HEK293 (cell line): ENCODE results near the gene VAV2.

ENCODE experiments used
- CTCF ChIA-PET: fragments of 350-600 bp; formaldehyde crosslinking; extraction: SDS; loops from one replicate; lab custom pipeline; 2021; ENCODE audit warnings: antibody characterized with exemption; lab: Yijun Ruan, JAX
- POLR2A ChIA-PET: fragments of 300-600 bp; formaldehyde crosslinking; extraction: SDS; loops from one replicate; lab custom pipeline; 2020; ENCODE audit warnings: antibody characterized with exemption, inconsistent platforms; lab: Yijun Ruan, JAX
- H3K27ac ChIP-seq: fragments of 200-500 bp; sonication (Bioruptor generic); 2 replicates; pipeline ENCODE4 v1.5.1; 2014; ENCODE audit warnings: low read depth, low read length, control low read depth, inconsistent platforms; ENCODE audit errors: extremely low read depth
- H3K36me3 ChIP-seq, 2 experiments: fragments of 200-500 bp in 1 of 2; sonication (Bioruptor generic) in 1 of 2; 1 replicate in 1 of 2; 2 replicates in 1 of 2; pipeline ENCODE4 v1.5.1; 2014 to 2017; ENCODE audit warnings: inconsistent platforms in 2 of 2, low read length in 2 of 2; ENCODE audit not compliant: control insufficient read depth in 2 of 2, insufficient read depth in 1 of 2
- H3K4me1 ChIP-seq: fragments of 200-500 bp; sonication (Bioruptor generic); 2 replicates; pipeline ENCODE4 v1.5.1; 2014; ENCODE audit warnings: mild to moderate bottlenecking, low read length, inconsistent platforms; ENCODE audit not compliant: control insufficient read depth, insufficient read depth
- H3K4me3 ChIP-seq: 2 replicates; pipeline ENCODE4 v1.5.1; 2011; ENCODE audit warnings: low read depth, mild to moderate bottlenecking, control low read depth, low read length, moderate library complexity
- H3K9me3 ChIP-seq: fragments of 200-500 bp; sonication (Bioruptor generic); 2 replicates; pipeline ENCODE4 v1.5.1; 2014; ENCODE audit warnings: low read depth, low read length, inconsistent platforms; ENCODE audit not compliant: control insufficient read depth, insufficient read depth
- SCRT2 ChIP-seq: fragments of 450-650 bp; formaldehyde crosslinking; IDR thresholded peaks from 2 replicates; pipeline ENCODE4 v1.5.1; 2016; ENCODE audit warnings: missing biosample characterization, missing genetic modification characterization
- TCF7L2 ChIP-seq: IDR thresholded peaks from 2 replicates; pipeline ENCODE4 v1.6.1; 2011; ENCODE audit warnings: low read depth, mild to moderate bottlenecking, inconsistent platforms, low read length, moderate library complexity, borderline replicate concordance
- ZFHX2 ChIP-seq: fragments of 450-650 bp; formaldehyde crosslinking; conservative IDR thresholded peaks from 2 replicates; pipeline ENCODE4 v1.5.1; 2016; ENCODE audit warnings: missing biosample characterization, missing genetic modification characterization
- ZNF140 ChIP-seq: fragments of 450-650 bp; formaldehyde crosslinking; IDR thresholded peaks from 2 replicates; pipeline ENCODE4 v1.5.1; 2016; ENCODE audit warnings: missing biosample characterization, missing genetic modification characterization
- ZNF24 ChIP-seq: fragments of 450-650 bp; formaldehyde crosslinking; IDR thresholded peaks from 2 replicates; pipeline ENCODE4 v1.5.1; 2016; ENCODE audit warnings: missing biosample characterization, missing genetic modification characterization
- ZNF311 ChIP-seq: fragments of 450-650 bp; formaldehyde crosslinking; IDR thresholded peaks from 2 replicates; pipeline ENCODE4 v1.5.1; 2017; ENCODE audit warnings: missing biosample characterization, missing genetic modification characterization, borderline replicate concordance
- ZNF354C ChIP-seq: fragments of 450-650 bp; formaldehyde crosslinking; IDR thresholded peaks from 2 replicates; pipeline ENCODE4 v1.5.1; 2016; ENCODE audit warnings: missing biosample characterization, missing genetic modification characterization, low read depth, borderline replicate concordance
- ZNF530 ChIP-seq: fragments of 450-650 bp; formaldehyde crosslinking; IDR thresholded peaks from 2 replicates; pipeline ENCODE4 v1.5.1; 2016; ENCODE audit warnings: low read depth, missing biosample characterization, missing genetic modification characterization
- ZNF610 ChIP-seq: fragments of 450-650 bp; formaldehyde crosslinking; IDR thresholded peaks from 2 replicates; pipeline ENCODE4 v1.5.1; 2016; ENCODE audit warnings: missing biosample characterization, missing genetic modification characterization, borderline replicate concordance
- TF ChIP-seq, protein P1 (sequence below): fragments of 450-650 bp; formaldehyde crosslinking; IDR thresholded peaks from 2 replicates; pipeline ENCODE4 v1.5.1; 2016; ENCODE audit warnings: missing biosample characterization, missing genetic modification characterization
- TF ChIP-seq, protein P2 (sequence below): fragments of 450-650 bp; formaldehyde crosslinking; IDR thresholded peaks from 2 replicates; pipeline ENCODE4 v1.5.1; 2017; ENCODE audit warnings: missing biosample characterization, missing genetic modification characterization
- TF ChIP-seq, protein P3 (sequence below): fragments of 450-650 bp; formaldehyde crosslinking; IDR thresholded peaks from 2 replicates; pipeline ENCODE4 v1.5.1; 2016; ENCODE audit warnings: missing biosample characterization, missing genetic modification characterization, borderline replicate concordance
- TF ChIP-seq, protein P4 (sequence below): fragments of 450-650 bp; IDR thresholded peaks from 2 replicates; pipeline ENCODE4 v1.5.1; 2018; ENCODE audit warnings: missing biosample characterization, missing genetic modification characterization

VAV2 gene

DNA sequence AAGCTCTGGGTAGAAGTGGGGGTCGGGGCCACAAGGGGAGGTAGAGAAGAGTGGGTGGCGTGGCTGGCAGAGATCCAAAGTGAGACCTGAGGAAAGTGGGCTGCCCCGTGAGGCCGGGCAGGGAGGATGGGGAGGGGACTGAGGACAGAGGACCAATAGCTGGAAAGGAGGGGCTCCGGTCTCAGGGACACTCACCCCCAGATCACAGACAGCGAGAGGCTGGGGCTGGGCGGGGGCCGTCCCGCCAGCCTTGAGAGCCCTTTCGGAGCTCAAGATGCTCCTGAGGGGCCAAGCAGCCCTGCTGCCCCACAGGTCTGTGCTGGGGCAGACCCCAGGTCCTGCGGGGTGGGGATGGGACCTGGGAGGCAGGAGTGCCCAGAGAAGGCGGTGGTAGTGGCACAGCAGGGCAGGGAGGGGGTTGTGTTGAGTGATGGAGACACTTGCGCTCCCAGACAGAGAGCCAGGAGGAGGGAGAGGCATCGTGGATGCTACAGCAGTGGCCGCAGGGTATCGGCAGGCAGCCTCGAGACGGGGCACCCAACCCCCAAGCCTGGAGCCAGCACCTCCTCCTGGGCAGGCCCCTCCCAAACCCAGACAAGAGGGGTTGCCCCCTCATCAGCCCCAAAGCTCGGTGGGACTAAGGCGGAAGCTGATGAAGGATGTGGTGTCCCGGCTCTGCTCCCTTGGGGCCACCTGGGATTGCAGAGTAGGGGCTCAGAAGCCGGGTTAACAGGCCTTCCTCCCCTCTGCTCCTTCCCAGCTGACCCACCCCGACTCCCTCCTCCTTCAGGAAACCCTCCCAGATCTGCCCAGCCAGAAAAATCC, 257.3 kb downstream of the VAV2 start:
- Histone ChIP-seq H3K4me1 (no peaks in the 10 kb centered on the region), H3K36me3 (no peaks in the 10 kb centered on the region), H3K9me3 (no peaks in the 10 kb centered on the region), H3K4me3 (no peak overlapping the region), H3K27ac (no peak overlapping the region)
- POLR2A ChIA-PET = no interaction called here
- CTCF ChIA-PET = interaction anchor here (1.1 to 4.0 kb wide), 2 partner anchors 8 to 555 kb away, joined by 3 to 21 read pairs; no protein-coding TSS in a partner anchor
- TF ChIP-seq SCRT2 (no peak), ZNF24 (tag by site-specific recombination) (0 out of 2 replicates have a peak, but pooled peaks have one; percentile 10)
- TF ChIP-seq, all 188 proteins: peak for 1

- Histone ChIP-seq H3K27ac (no peak overlapping the region), H3K4me3 (no peak overlapping the region), H3K4me1 (no peaks in the 10 kb centered on the region), H3K9me3 (no peaks in the 10 kb centered on the region), H3K36me3 (no peaks in the 10 kb centered on the region)
- ChIA-PET POLR2A (no interaction called here), CTCF (interaction anchor here (4.0 kb wide), 1 partner anchor 9 kb away, joined by 21 read pairs; no protein-coding TSS in a partner anchor)
- no peak for TF ChIP-seq ZNF140 (tag by site-specific recombination)
- TF ChIP-seq ZNF24 (tag by site-specific recombination) = peak; percentile 99
- TF ChIP-seq ZNF354C (tag by site-specific recombination) = no peak
- TF ChIP-seq ZNF610 (tag by site-specific recombination) = no peak
These were observed 258.2 kb downstream of the VAV2 start for GRCh38 chr9:133733796-133734533.

DNA sequence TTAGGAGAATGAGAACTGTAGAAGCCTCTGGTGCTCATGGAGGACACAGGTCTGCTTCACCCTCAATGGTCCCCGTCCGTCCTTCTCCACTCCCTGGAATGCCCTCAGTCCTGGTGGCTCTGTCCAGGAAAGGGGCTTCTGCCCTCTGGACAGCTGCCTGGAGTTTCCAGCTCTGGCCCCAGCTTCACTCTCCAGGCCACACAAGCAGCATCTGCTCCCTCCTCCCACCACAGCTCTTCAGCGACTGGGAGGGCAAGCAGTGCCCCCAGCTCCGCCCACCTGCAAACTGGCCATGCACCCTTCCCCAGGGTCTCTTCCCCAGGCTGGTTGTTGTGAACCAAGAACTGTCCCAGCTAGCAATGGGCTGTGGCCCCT, 258.7 kb downstream of the VAV2 start:
- Histone ChIP-seq H3K4me3 (no peak overlapping the region), H3K36me3 (no peaks in the 10 kb centered on the region), H3K4me1 (no peaks in the 10 kb centered on the region), H3K9me3 (no peaks in the 10 kb centered on the region), H3K27ac (no peak overlapping the region)
- ChIA-PET POLR2A (no interaction called here), CTCF (interaction anchor here (0.6 to 4.0 kb wide), 2 partner anchors 9 to 75 kb away, joined by 3 to 21 read pairs; no protein-coding TSS in a partner anchor)
- TF ChIP-seq ZNF311 (tag by site-specific recombination) = no peak
- peak; percentile 32; the same call in 1 of the 2 replicates for TF ChIP-seq ZFHX2 (tag by site-specific recombination)
- TF ChIP-seq, protein P1, sequence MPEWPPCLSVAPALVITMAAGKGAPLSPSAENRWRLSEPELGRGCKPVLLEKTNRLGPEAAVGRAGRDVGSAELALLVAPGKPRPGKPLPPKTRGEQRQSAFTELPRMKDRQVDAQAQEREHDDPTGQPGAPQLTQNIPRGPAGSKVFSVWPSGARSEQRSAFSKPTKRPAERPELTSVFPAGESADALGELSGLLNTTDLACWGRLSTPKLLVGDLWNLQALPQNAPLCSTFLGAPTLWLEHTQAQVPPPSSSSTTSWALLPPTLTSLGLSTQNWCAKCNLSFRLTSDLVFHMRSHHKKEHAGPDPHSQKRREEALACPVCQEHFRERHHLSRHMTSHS (tag by site-specific recombination) = no peak
- TF ChIP-seq, protein P2, sequence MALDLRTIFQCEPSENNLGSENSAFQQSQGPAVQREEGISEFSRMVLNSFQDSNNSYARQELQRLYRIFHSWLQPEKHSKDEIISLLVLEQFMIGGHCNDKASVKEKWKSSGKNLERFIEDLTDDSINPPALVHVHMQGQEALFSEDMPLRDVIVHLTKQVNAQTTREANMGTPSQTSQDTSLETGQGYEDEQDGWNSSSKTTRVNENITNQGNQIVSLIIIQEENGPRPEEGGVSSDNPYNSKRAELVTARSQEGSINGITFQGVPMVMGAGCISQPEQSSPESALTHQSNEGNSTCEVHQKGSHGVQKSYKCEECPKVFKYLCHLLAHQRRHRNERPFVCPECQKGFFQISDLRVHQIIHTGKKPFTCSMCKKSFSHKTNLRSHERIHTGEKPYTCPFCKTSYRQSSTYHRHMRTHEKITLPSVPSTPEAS (tag by site-specific recombination) = no peak

- no peaks in the 10 kb centered on the region for H3K4me1 ChIP-seq
- no peaks in the 10 kb centered on the region for H3K36me3 ChIP-seq
- H3K27ac ChIP-seq = no peak overlapping the region
- CTCF ChIA-PET = interaction anchor here (0.5 to 4.0 kb wide), 3 partner anchors 10 to 151 kb away, joined by 3 to 21 read pairs (median 3); no protein-coding TSS in a partner anchor
- no peak overlapping the region for H3K4me3 ChIP-seq
- POLR2A ChIA-PET = no interaction called here
- H3K9me3 ChIP-seq = no peaks in the 10 kb centered on the region
- TF ChIP-seq, protein P3, sequence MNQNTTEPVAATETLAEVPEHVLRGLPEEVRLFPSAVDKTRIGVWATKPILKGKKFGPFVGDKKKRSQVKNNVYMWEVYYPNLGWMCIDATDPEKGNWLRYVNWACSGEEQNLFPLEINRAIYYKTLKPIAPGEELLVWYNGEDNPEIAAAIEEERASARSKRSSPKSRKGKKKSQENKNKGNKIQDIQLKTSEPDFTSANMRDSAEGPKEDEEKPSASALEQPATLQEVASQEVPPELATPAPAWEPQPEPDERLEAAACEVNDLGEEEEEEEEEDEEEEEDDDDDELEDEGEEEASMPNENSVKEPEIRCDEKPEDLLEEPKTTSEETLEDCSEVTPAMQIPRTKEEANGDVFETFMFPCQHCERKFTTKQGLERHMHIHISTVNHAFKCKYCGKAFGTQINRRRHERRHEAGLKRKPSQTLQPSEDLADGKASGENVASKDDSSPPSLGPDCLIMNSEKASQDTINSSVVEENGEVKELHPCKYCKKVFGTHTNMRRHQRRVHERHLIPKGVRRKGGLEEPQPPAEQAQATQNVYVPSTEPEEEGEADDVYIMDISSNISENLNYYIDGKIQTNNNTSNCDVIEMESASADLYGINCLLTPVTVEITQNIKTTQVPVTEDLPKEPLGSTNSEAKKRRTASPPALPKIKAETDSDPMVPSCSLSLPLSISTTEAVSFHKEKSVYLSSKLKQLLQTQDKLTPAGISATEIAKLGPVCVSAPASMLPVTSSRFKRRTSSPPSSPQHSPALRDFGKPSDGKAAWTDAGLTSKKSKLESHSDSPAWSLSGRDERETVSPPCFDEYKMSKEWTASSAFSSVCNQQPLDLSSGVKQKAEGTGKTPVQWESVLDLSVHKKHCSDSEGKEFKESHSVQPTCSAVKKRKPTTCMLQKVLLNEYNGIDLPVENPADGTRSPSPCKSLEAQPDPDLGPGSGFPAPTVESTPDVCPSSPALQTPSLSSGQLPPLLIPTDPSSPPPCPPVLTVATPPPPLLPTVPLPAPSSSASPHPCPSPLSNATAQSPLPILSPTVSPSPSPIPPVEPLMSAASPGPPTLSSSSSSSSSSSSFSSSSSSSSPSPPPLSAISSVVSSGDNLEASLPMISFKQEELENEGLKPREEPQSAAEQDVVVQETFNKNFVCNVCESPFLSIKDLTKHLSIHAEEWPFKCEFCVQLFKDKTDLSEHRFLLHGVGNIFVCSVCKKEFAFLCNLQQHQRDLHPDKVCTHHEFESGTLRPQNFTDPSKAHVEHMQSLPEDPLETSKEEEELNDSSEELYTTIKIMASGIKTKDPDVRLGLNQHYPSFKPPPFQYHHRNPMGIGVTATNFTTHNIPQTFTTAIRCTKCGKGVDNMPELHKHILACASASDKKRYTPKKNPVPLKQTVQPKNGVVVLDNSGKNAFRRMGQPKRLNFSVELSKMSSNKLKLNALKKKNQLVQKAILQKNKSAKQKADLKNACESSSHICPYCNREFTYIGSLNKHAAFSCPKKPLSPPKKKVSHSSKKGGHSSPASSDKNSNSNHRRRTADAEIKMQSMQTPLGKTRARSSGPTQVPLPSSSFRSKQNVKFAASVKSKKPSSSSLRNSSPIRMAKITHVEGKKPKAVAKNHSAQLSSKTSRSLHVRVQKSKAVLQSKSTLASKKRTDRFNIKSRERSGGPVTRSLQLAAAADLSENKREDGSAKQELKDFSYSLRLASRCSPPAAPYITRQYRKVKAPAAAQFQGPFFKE (tag by site-specific recombination) = no peak
- TF ChIP-seq, protein P4, sequence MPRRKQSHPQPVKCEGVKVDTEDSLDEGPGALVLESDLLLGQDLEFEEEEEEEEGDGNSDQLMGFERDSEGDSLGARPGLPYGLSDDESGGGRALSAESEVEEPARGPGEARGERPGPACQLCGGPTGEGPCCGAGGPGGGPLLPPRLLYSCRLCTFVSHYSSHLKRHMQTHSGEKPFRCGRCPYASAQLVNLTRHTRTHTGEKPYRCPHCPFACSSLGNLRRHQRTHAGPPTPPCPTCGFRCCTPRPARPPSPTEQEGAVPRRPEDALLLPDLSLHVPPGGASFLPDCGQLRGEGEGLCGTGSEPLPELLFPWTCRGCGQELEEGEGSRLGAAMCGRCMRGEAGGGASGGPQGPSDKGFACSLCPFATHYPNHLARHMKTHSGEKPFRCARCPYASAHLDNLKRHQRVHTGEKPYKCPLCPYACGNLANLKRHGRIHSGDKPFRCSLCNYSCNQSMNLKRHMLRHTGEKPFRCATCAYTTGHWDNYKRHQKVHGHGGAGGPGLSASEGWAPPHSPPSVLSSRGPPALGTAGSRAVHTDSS (tag by site-specific recombination) = no peak
- TF ChIP-seq TCF7L2 = no peak
- no peak for TF ChIP-seq ZNF530 (tag by site-specific recombination)
These were observed 259.3 kb downstream of the VAV2 start for GRCh38 chr9:133732639-133733408.
